GM21447 (cell line): ENCODE measurements around the gene OTOP3.

Experiments used
- ATAC-seq: cut with Tn5 transposase; IDR thresholded peaks from one replicate; pipeline ENCODE4 v1.9.1; 2021; ENCODE audit not compliant: unreplicated experiment

OTOP3 gene

DNA sequence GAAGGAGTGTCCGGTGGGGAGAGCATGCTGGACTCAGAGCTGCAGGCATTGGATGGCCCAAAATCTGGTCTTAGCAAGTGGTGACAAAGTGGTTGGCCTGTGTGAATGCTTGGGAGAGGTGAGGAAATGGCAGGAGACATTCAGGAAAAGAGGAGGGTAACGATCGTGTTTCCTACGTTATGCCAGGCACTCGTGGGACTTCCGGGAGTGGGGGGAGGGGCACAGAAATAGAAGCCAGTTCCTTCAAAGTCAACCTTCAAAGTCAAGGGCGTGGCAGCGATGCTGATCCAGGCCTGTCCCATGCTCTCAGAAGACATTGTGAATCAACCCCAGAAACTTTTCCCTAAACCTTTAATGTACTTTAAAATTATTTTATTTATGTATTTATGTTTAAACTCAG, 3.8 kb downstream of the OTOP3 start:
- no peak for ATAC-seq

DNA sequence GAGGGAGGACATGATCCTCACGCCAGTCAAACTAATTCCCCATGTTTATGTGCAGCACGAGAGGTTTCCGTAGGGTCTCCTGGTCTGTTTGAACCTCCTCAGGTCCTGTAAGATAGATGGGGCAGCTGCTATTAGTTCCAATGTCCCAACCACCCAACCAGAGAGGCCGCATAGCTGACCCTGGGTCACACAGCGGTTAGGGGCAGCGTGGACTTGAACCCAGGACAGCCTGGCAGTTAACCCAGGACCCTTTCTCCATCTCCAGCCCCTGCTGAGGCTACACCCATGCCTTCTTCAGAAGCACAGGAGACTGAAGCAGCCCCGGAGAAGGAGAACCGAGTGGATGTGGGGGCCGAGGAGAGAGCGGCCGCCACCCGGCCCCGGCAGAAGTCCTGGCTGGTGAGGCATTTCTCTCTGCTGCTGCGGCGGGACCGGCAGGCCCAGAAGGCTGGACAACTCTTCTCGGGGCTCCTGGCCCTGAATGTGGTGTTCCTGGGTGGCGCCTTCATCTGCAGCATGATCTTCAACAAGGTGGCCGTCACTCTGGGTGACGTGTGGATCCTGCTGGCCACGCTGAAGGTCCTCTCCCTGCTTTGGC, 5.5 kb downstream of the OTOP3 start:
- no peak for ATAC-seq

DNA sequence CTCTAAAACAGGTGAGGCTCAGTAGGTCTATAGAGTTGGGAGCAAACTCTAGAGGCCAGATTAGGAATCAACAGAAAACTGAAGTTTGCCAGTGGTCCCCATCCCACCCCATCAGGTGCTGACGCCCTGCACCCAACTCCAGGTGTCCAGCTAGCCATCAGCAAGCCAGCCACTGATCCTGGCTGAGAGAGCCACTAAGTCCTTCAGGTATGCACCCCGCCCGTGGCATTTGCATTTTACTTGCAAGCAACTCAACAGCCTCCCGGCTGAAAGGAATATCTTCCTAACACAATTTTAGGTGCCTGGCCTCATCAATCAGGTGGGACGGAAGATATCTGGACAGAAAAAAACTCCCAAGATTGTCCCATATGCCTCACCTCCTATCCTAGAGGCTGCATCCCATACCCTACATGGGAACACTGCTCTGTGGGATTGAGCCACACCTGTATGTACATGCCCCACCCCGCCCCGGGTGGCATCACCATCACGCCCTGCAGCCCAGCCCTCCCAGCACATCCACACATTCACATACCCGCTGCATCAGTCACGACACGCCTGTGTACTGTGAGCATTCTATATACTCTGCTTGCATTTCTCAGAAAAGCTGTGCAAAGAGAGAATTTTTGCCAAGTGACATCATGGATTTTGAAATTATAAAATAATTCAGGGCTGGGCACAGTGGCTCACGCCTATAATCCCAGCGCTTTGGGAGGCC, 8.3 kb downstream of the OTOP3 start:
- ATAC-seq: no peak

DNA sequence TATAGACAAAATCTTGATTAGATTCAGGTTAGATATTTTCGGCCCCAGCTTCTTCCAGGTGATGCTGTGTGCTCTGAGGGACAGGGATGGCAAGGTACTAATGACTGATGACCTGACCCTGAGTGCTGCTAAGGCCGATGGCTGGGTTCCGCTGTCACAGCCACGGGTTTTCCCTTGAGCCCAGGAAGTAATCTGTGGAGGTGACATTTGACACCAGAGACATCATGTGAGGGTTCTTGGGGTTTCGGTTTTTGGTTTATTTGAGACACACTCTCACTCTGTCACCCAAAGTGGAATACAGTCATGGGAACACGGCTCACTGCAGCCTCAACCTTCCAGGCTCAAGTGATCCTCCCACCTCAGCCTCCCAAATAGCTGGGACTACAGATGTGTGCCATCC, 9.8 kb downstream of the OTOP3 start:
- ATAC-seq: no peak

DNA sequence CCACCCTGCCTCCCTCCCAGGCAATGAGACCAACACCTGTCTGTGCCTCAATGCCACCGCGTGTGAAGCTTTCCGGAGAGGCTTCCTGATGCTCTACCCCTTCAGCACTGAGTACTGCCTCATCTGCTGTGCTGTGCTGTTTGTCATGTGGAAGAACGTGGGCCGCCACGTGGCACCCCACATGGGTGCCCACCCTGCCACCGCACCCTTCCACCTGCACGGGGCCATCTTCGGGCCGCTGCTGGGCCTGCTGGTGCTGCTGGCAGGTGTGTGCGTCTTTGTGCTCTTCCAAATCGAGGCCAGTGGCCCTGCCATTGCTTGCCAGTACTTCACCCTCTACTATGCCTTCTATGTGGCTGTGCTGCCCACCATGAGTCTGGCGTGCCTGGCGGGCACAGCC, 10.9 kb downstream of the OTOP3 start:
- no peak for ATAC-seq

DNA sequence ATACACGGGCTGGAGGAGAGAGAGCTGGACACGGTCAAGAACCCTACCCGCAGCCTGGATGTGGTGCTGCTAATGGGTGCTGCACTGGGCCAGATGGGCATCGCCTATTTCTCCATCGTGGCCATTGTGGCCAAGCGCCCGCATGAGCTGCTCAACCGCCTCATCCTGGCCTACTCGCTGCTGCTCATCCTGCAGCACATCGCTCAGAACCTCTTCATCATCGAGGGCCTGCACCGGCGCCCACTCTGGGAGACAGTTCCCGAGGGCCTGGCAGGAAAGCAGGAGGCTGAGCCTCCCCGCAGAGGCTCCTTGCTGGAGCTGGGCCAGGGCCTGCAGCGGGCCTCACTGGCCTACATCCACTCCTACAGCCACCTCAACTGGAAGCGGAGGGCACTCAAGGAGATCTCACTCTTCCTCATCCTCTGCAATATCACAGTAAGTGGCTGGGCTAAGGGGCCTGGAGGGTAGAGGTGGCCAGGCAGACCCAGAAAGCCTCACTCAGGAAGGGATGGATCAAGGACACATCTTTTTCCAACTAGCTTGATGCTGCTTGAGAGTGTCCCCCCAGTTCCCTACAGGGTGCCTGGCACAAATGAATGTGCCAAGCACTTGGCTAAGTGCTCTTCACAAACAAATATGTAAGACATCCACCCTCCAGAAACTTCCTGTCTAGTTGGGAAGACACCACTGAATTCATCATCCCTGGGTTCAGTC, 11.5 kb downstream of the OTOP3 start:
- ATAC-seq: no peak

DNA sequence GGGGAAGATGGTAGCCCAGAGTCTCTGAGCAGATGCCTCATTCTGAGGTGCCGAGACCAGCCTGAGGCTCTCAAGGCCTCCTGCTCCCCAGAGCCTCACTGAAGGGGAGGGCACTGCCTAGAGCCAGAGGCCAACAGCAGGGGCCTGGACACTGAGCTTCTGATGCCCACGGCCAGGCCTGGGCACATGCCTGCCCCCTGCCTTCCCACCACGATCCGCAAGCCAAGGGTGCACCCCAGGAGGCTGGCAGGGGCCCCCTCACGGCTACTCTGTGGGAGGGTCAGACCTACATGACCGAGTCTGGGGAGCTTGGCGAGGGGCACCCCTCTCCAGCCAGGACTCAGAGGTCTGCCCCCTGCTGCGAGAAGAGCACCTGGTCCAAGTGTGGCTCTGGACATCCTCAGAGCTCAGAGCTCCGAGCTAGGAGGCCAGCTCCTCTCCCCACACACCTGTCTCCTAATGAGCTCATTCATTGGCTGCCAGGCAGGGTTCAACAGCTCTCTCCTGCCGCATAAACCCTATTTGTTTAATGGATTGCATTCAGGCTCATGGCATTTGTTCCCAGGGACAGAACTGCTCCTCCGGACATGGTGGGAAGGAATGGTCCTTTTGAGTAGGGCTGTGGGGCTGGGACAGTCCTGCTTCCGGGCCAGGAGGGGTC, 13.9 kb downstream of the OTOP3 start:
- ATAC-seq: no peak

DNA sequence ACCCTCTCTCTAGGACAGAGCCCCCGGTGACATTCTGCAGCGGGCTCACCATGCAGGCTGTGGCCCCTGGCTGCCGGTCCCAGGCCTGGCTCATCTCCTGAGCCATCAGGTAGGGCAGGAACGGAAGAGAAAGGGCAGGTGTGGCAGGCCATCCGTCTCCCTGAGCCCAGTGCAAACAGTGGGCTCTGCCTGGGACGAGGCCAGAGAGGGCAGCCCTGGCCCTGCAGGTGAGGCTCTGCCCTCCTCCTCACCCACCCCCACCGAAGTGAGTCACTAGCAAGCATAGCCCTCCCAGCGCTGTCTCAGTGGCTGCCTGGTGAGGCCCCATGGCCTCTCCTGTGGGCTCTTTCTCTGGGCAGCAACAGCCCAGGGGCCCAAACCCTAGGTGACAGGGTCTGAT, 14.5 kb downstream of the OTOP3 start:
- ATAC-seq: no peak

DNA sequence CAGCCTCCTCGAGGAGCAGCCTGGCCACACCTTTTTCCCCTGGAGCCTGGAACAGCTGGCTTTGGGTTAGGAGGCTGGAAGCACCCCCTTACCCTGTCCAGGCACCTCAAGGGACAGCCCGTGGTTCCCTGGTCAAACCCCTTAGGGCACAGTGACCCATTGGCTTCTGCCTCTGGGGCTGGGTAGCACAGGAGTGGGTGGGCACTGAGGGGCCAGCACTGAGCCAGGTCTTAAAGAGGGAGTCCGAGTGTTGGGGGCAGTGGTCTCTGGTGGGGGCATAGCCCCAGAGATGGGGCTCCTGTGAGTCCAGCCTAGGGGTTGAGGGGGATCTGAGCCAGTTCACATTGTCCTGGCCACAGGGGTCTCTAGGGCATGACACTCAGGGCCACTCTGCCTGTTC, 15.4 kb downstream of the OTOP3 start:
- no peak for ATAC-seq

DNA sequence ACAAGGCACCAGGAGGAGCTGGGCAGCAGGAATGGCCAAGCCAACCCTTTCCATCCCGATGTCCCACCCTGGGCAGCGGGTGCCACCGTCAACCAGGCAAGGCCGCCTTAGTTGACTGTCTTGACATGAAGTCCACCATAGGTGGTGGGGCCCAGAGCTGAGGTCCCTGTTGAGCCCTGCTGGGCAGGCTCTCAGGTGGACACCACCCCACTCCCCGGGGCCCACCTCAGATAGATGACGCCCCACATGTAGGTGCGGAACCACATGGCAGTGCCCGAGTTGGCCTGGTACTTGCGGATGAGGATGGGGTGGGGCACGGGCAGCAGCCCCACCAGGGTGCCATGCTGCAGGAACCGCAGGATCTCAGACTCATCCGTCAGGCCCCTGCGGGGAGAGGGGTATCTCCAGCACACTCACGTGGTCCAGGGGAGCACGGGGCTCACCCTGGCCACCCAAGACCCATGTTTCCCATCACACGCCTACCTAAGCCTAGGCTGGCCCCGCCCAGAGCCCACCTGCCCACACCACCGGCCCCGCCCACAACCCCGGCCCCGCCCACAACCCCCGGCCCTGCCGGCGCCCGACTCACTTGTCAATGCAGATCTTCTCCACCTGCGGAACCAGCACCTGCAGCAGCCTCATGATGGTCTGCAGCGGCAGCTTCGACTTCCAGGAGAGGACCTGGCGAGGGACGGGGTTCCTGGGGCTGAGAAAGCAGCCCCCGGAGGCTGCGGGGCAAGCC, 16.2 kb downstream of the OTOP3 start:
- no peak for ATAC-seq

DNA sequence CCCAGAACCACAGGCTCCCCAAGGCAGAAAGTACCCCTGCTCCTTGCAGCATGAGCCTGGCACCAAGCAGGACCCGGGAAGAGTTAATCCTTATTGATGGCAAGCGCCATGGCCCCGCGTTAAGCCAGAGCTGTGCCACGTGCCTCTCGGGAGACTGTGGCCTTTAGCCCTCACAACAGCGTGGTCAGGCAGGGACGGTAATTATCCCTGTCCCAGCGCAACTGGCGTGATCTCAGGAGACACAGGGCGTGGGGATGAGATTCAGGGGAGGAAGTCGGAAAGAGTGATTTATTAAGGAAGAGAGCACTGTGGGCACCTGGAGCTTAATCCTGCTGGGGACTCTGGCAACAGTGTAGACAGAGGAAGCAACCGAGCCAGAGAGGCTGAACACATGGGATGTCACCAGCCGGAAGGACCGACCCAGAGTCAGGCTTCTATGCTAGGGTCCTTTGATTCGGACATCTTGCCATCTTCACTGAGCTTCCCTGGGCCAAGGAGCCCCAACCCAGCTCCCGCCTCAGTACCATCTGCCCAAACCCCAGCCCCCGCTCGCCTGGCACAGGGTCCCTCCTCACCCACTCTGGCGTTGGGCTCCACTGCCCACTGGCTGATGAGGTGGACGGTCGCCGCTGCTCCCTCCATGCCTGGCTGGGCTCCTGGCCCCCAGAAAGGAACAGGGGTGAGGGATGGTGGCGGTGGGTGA, 16.9 kb downstream of the OTOP3 start:
- ATAC-seq: no peak

DNA sequence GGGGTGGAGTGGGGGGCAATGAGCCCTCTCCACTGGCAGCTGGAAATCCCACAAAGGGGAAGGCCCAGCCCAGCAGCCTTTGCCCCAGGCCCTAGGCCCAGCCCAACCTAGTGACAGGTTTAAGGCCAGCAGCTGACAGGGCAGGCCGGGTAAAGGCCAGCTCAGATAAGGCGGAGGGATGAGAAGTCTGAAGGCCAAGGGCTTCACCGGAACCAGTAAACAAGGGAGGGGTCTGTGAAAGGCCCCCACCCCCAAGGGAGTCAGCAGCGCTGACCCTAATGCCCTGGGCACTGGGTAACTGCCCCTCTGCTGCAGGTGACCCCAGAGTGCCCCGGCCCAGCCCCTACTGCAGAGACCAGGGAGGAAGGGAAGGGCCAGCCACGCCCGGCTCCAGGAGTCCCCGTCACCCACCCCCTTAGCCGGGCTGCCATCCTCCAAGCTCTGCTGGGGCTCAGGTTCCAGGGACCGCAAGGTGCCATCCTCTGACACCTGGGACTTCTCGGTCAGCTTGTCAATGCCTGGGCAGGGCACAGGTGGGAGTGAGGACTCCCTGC, 17.5 kb downstream of the OTOP3 start:
- ATAC-seq: no peak

DNA sequence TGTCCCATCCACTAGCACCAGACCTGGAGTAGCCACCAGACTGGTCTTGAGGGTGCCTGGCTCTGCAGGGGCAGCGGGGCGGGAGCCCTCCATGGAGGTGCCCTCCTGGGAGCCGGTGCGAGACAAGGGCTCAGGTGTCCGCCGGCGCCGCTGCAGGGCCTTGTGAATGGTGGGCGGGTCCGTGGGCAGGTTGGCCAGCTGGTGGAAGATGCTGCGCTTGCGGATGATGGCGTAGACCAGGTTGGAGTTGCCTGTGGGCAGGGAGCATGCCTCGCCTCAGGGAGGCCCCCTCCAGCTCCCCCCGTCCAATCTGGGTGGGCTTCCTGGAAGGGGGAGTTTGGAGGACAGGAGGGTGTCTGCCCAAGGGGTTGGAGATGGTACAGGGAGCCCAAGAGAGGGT, 18.4 kb downstream of the OTOP3 start:
- no peak for ATAC-seq

DNA sequence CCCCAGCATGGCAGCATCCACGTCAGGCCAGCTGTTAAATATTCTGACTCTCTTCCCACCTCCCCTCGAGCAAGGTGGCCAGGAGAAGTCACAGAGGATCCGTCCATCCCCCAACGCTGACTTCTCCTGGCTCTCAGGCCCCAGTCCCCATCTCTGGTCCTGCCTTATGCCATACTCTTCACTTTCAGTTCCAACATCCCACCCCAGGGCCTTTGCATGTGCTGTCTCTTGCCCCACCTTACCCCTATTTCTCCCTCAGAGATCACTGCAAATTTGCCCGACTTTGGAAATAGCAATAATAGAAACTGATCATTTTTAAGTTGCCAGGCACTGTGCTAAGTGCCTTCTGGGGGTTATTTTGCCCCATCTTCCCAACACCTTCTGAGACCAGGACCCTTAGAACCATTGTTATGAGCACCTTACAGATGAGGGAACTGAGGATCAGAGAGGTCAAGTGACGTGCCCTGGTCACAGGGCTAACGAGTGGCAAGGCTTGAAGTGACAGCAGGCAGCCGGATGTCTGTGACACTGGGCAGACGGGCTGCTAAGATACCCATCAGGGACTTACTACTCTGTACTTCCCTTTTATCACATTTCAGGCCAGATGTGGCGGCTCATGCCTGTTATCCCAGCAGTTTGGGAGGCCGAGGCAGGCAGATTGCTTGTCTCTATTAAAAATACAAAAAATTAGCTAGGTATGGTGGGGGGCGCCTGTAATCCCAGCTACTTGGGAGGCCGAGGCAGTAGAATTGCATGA, 19.1 kb downstream of the OTOP3 start:
- ATAC-seq: no peak

DNA sequence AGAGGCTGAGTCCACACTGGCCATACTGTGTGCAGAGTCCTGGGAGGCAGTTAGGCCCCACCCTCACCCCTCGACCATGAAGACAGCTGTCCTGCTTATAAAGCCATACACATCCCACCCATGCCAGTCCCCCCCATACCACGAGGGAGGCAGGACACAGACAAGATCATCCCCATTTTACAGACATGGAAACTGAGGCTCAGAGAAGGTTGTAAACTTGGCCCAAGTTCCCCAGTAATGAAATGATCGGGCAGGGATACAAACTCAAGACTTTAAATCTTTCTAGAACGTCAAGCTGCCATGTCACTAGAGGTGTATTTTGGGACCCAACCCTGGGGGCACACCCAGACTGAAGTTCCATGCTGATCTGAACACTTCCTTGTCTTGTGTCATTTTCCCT, 20.4 kb downstream of the OTOP3 start:
- no peak for ATAC-seq

DNA sequence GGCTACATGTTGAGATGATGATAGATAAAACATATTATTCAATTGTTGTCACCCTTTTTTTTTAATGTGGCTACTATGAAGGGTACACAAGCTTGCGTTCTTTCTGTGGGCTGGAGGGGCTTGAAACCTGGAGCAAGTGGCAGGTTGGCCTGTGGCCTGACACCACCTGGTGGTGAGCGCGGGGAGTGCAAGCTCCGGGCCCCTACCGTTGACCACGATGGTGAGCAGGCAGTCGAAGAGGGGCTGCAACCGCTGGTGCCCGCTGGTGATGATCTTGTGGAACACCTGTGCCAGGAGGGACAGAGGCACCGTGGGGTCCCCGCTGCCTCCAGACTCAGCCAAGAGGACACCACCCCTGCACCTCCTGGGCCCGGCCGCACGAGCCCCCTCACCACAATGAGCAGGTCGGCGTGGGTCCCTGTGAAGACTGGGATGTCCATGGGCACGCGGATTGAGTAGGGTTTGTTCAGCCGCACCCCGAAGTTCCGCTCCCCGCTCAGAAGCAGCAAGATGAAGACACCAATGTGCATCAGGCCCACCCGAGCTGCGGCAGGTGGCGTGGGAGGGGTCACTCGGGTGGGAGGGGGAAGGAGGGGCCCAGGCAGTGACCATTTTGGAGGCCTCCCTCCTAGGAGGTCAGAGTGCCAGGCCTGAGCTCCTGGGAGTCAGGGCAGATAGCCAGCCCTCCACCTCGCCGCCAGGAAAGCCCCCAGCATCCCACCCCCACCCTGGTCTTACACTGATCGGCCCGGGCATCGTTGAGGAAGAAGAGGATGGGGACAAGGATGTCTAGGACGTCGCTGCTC, 22.4 kb downstream of the OTOP3 start:
- no peak for ATAC-seq

DNA sequence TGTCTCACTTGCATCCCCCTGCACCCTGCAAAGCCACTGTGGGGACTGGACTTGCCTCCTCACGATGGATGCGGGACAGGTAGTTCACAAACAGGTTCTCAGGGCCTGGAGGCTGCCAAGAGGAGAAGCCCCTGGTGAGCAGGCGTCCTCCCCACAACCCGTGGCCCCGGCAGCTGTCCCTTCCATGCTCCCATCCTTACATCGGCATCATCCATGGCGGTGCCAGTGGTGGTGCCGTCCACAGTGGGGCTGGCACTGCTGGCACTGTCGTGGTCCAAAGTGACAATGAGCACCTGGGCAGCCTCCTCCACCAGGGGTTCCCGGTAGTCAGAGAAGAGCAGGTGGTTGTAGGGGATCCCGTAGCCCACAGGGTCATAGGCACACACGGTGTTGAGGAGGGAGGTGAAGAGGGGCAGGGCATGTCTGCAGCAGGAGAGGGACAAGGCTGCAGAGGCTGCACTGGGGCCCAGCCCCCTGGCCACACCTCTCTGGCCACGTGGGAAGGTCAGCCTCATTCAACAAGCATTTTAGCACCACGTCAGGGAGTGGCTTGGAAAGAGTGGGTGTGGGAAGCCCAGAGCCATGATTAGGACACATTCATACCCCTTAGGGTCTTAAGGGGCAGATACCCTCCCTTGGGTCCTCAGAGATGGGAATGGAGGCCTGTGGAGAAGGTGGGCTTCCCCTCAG, 24.3 kb downstream of the OTOP3 start:
- ATAC-seq: no peak
